ENCODE measurements around the gene PIK3CG. TPM values are rescaled to one million over a fixed set of nuclear protein-coding genes. Genes with fewer than 3 reads are reported as not detected.

Gene PIK3CG
- total and polyA plus RNA-seq, 10 of the 15 experiments (the other 5 are each of a cell fraction or from before 2014, with no cell fraction given): 0.79 to 7.6 (median 5.2) TPM

GRCh38 chr7:106883456-106884026, 18.5 kb downstream of the PIK3CG start:
- SMC1A ChIA-PET (ENCODE audit: uncharacterized antibody, unreplicated experiment): interaction anchor here (0.6 to 1.1 kb wide), 2 partner anchors 91 to 267 kb away, joined by 3 read pairs; no protein-coding TSS in a partner anchor
- ATAC-seq (peak; percentile 89), DNase-seq (ENCODE audit: low read depth, low spot score) (peak; percentile 35), FAIRE-seq (no peak)
- Histone ChIP-seq H3K4me2 (ENCODE audit: control insufficient read depth, insufficient read depth) (no peak overlapping the region), H3K9ac (ENCODE audit: control insufficient read depth, insufficient read depth, low read length) (no peak overlapping the region), H3K79me2 (ENCODE audit: control insufficient read depth, insufficient read depth, low read length) (no peaks in the 10 kb centered on the region), H3K36me3 (ENCODE audit: control insufficient read depth in 2 of 2, insufficient read depth in 2 of 2, low read length in 1 of 2) (no peaks in the 10 kb centered on the region; a peak in 1 of 4 replicates), H3K9me3 (replicated peaks; ENCODE audit: control insufficient read depth, insufficient read depth, low read length) (no peaks in the 10 kb centered on the region; the same call in 2 of the 3 replicates), H3K4me1 (ENCODE audit: control insufficient read depth, insufficient read depth, low read length) (peaks cover 9% of the 10 kb centered on the region), H2AFZ (ENCODE audit: control insufficient read depth, low read depth, low read length) (no peak overlapping the region), H4K20me1 (ENCODE audit: control insufficient read depth, insufficient read depth) (no peaks in the 10 kb centered on the region), H3K4me3 (no peak overlapping the region), H3K27ac (ENCODE audit: control insufficient read depth, insufficient read depth) (no peak overlapping the region), H3K27me3 (replicated peaks in 1 of 2; ENCODE audit: control insufficient read depth in 2 of 2, insufficient read depth in 2 of 2, low read length in 1 of 2) (no peaks in the 10 kb centered on the region)
- TF ChIP-seq SPI1 (IDR thresholded peaks at IDR 0.05; ENCODE audit: borderline replicate concordance, insufficient read depth, low read depth, low read length) (peak; percentile 57; the same call in 1 of the 2 replicates), SMC3 (IDR thresholded peaks at IDR 0.05; ENCODE audit: borderline replicate concordance, low read length) (no peak), RAD21 (IDR thresholded peaks at IDR 0.05; ENCODE audit: insufficient read depth, low read depth, low read length) (no peak), MTA2 (IDR thresholded peaks at IDR 0.05; ENCODE audit: low read depth) (peak; percentile 80), RBBP5 (conservative IDR thresholded peaks at IDR 0.05) (no peak), NR2F1 (conservative IDR thresholded peaks at IDR 0.05) (peak; percentile 91), FOXK2 (IDR thresholded peaks at IDR 0.05) (no peak), RCOR1 (conservative IDR thresholded peaks at IDR 0.05; ENCODE audit: low read depth, low read length) (no peak), BMI1 (IDR thresholded peaks at IDR 0.05; ENCODE audit: borderline replicate concordance) (peak; percentile 15; the same call in 1 of the 2 replicates), ATF7 (IDR thresholded peaks at IDR 0.05; ENCODE audit: low read depth) (0 out of 2 replicates have a peak, but pooled peaks have one; percentile 20), NR2C1 (IDR thresholded peaks at IDR 0.05) (peak; percentile 58)
- in situ Hi-C loops (cut with MboI) (no loop called here), intact Hi-C loops (cut with micrococcal nuclease; ENCODE audit: unreplicated experiment) (loop anchor here (1.0 kb wide), 1 partner anchor 12 kb away; no protein-coding TSS in a partner anchor)
- CTCF ChIA-PET: interaction anchor here (1.0 kb wide), 1 partner anchor 1123 kb away, joined by 3 read pairs; no protein-coding TSS in a partner anchor
- WGBS (ENCODE audit: insufficient coverage, insufficient replicate concordance, low lambda C conversion rate, missing lambda C conversion rate): 48% methylated on average over 2 of the region's 2 CpGs
- POLR2A ChIA-PET: no interaction called here
- BruUV-seq (replicated peaks): no TSS peak
- RAD21 ChIA-PET (ENCODE audit: unreplicated experiment): no interaction called here
